GM21576 (cell line): ENCODE data around the gene SLC35A1.
A peak's percentile ranks its signal among the peaks of the same experiment; 100 is the strongest.
"Not testable (repeated sequence)": the region's sequence is repeated elsewhere in the genome, so short reads cannot be mapped to it uniquely, and the experiment has no call there.

Experiments
- ATAC-seq: cut with Tn5 transposase; IDR thresholded peaks from one replicate; pipeline ENCODE4 v1.9.1; 2021; ENCODE audit warnings: mild to moderate bottlenecking, moderate library complexity; ENCODE audit not compliant: unreplicated experiment

SLC35A1 gene

GRCh38 chr6:87472525-87473418 lies at the start of gene SLC35A1:
Gene SLC35A1, plus strand, starts transcription at chr6:87472974. Its CDS starts 30 bp downstream, at chr6:87473004.
- ATAC-seq: peak; percentile 91

GRCh38 chr6:87426789-87427188 lies 46.0 kb upstream of the SLC35A1 start:
- ATAC-seq: no peak

- ATAC-seq: no peak
Measured at GRCh38 chr6:87430499-87430898, 42.3 kb upstream of the SLC35A1 start.

DNA sequence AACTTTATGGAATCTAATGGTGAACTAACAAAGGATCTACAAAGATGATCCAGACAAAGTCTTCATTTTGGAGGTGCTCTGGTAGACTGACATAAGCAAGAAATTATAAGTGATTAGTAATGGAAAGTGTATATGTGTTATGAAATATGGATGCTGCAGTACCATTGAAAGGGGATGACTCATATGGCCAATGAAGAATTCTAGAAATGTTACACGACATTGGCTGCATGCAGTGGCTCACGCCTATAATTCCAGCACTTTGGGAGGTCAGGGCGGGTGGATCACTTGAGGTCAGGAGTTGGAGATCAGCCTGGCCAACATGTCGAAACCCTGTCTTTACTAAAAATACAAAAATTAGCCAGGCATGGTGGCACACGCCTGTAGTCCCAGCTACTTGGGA lies 41.5 kb upstream of the SLC35A1 start:
- ATAC-seq: no peak

- peak; percentile 58 for ATAC-seq
Measured at GRCh38 chr6:87436435-87436834, 36.3 kb upstream of the SLC35A1 start.

- ATAC-seq: no peak
Measured at GRCh38 chr6:87441711-87442110, 31.1 kb upstream of the SLC35A1 start.

DNA sequence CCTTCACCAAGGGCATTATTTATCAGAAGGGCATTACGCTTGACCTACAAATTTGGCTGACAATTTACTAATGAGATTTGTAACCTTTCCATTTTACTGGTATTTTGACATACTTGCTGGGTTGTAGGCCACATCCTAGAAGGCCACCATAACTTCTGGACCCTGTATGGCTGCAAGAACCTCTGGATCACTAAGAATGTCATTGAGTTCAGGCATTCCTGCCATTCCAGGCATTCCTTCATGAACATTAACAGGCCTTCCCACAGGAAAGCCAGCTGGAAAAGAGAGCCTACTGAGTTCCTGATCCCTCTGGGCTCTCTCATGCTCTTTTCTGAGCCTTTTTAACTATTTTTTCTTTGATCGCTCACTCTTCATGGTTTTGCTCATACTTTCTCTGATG lies 28.4 kb upstream of the SLC35A1 start:
- no peak for ATAC-seq

DNA sequence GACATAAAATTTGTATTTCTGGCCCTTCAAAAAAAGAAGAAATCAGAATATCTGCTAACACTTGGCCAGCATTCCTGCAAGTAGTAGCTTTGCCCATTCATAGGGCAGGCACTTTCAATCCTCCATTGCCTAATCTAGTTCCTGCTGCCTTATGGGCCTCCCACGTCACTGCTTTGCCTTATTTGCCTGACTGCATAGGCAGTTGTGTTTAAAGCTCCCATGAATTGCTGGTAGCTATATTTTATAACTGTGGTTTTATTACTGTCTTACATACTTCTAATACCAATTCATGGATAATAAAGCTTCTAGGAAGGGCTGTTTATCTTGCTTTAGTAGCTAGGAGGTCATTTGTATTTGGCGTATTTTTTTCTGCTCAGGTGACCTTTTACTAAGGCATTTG lies 7.7 kb upstream of the SLC35A1 start:
- no peak for ATAC-seq

DNA sequence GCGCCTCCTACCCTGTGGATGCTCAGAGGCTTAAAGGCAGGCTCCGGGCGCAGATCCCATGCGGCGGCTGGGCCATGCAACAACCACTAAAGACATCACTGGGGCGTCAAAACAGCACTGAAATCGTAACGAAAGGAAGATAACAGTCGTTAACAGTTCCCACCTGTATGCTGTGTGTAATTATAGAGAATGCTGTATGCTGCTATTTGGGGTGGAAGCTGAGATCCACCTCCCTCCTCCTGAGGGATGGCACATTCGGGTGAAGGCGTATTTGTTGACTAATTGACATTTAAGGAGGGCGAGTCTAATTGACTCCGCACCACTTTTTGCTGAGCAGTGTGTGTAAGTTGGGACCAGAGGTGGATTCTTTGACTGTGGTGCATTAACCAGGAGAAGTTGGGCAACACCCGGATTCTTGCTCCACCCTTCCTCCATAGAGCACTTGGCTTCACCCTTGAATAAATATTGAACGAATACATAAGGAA lies 687 bp downstream of the SLC35A1 start:
- ATAC-seq: peak; percentile 70

DNA sequence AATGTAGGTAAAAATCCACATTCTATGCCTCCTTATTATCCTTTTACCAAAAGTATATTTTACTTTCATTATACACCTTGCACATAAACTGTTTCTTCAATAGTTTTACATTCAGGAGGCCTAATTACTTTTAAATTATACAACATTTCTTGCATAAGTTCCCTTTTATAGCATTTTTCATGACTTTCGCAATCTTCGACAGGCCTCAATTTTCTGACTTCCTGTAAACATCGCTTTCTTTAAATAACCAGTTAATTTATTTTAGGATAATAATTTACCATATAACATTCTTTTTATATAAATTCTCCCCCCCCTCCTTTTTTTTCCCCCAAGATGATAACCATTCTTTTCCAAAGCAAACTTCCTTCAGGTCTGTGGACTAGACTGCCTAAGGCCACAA lies 9.2 kb downstream of the SLC35A1 start:
- ATAC-seq: no peak

DNA sequence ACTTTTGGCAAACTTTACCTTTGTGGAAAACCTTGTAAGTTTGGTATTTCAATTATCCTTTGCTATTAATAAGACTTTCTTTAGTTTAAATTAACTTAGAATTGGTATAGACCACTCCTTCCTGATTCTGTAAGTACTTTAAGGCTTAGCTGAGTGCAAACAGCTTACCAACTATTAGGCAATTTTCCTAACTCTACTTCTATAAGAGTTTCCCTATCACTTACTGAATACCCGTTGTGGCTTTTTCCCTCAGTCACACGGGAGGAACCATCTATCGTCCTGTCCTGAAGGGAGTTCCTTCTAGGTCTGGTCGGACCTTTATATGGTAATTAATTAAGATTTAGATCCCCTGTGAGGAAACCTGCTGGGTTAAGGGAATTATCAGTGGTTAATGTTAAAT lies 9.6 kb downstream of the SLC35A1 start:
- no peak for ATAC-seq

DNA sequence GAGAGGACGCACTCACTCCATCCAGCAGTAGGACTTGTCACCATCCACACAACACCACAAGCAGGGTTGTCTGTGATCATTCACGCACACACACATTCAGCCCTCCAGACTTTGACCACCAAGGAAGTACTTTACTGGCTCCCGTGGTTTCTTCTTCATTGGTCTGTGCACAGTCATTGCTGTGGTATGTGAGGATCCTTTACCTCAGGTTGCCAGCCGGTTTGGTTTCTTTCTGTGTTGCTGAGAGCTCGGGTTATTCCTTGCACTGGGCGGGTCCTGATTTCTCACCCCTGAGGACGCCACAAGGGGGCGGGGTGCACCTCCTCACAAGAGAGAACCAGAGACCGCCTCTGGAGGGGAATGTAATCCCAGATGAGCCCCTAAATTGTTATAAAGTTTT lies 11.2 kb downstream of the SLC35A1 start:
- no peak for ATAC-seq

DNA sequence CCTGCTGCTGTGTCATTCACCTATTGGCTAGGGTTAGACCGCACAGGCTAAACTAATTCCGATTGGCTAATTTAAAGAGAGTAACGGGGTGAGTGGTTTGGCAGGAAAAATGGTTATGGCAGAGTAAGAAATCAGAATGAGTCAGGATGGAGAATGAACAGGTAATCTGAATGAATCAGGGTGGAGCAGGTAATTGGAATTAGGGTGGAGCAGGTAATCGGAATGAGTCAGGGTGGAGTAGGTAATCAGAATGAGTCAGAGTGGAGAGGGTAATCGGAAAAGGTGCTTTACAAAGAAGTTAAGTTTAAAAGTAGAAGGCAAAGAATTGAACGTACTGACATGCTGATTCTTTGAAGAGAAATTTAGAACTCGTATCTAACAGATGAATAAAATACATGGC lies 11.7 kb downstream of the SLC35A1 start:
- ATAC-seq: no peak

DNA sequence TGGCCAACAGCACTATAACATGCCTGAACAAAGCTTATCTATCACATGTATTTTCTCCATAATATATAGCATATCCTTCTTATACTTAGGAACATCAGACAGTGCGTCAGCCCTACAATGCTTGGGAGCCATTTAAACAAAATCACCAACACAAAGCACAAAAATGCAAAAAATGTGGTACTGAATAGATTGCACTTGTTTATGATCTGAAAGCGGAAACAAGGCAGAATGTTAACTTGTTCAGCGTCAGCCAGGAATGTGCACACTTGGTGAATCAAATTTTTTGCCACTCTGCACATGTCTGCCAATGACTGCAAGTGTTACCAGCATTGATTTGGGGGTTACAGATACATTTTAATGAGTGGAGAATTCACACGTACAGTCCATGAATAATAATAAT lies 14.8 kb downstream of the SLC35A1 start:
- ATAC-seq: no peak

DNA sequence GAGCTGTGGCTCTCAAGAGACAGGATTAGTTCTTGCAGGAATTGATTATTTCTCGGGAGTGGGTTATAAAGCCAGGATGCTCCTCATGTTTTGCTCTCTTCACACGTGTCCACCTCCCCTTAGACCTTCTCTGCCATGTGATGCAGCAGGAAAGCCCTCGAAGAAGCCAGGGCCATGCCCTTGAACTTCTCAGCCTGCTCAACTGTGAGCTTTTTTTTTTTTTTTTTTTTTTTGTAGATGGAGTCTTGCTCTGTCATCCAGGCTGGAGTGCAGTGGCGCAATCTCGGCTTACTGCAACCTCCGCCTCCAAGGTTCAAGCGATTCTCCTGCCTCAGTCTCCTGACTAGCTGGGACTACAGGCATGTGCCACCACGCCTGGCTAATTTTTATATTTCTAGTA lies 16.6 kb downstream of the SLC35A1 start:
- ATAC-seq: not testable (repeated sequence)

GRCh38 chr6:87494761-87495422 lies 22.1 kb downstream of the SLC35A1 start:
- ATAC-seq: peak; percentile 79

GRCh38 chr6:87498048-87498447 lies 25.3 kb downstream of the SLC35A1 start:
- no peak for ATAC-seq

DNA sequence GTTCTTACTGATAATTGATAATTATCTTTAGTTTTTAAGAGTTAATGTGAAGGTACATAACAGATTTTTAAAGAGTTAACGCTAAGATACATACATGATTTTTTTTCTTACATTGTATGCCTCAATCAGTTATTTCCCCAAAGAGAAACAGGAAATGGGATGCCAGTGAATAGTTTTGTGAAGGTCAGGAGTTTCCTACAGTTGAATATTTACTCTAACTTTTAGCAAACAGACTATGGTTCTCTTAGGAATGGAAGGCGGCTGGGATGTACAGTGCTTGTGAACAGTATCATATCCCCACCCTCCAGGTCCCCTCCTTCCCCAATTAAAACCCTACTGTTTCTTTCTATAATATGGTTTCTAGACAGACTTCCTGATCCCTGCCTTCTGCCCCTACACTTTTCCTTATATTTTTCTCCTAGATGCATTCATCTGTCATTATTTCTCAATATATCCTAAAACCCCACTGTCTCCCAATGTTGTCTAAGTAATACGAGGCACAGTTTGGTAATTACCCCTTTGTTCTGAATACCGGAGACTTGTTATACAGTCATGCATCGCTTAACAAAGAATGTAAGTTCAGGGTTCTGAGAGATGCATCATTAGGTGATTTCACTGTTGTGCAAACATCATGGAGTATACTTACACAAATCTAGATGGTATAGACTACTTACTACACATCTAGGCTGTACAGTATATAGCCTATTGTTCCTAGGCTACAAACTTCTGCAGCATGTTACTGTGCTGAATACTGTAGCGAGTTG lies 29.2 kb downstream of the SLC35A1 start:
- ATAC-seq: no peak

- no peak for ATAC-seq
Measured at GRCh38 chr6:87504441-87504840, 31.7 kb downstream of the SLC35A1 start.

- ATAC-seq: no peak
Measured at GRCh38 chr6:87514831-87515230, 42.1 kb downstream of the SLC35A1 start.

DNA sequence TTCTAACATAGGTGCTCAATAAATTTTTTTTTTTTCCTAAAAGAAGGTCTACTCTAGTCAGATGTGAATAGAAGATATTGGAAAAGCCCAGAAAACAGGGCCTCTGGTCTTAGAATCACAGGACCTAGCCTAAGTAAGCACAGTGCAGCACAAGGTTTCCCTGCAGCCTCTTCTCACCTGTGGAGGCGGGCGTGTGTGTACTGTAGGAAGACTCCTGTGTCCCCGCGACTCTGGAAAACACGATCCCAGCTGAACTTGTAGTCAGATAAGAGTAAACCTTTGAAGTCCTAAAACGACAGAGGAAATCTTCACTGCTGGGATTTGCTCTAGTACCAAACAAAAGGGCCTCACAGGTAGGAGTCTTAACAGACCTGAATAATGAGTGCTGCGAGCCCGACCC lies 45.7 kb downstream of the SLC35A1 start:
- no peak for ATAC-seq
